HL-60 (cell line): ENCODE data around the gene CLEC2D.

Experiments used
- GABPA ChIP-seq: IDR thresholded peaks from 2 replicates; pipeline ENCODE4 v1.6.1; 2012; ENCODE audit warnings: low read depth
- TF ChIP-seq, protein P1 (sequence below): IDR thresholded peaks from one replicate; pipeline ENCODE4 v1.5.1; 2011; ENCODE audit warnings: low read length, control low read depth, inconsistent platforms; ENCODE audit not compliant: insufficient read depth
- TF ChIP-seq, protein P2 (sequence below): IDR thresholded peaks from 2 replicates; pipeline ENCODE4 v1.6.1; 2012; ENCODE audit warnings: low read depth; ENCODE audit not compliant: insufficient replicate concordance

DNA sequence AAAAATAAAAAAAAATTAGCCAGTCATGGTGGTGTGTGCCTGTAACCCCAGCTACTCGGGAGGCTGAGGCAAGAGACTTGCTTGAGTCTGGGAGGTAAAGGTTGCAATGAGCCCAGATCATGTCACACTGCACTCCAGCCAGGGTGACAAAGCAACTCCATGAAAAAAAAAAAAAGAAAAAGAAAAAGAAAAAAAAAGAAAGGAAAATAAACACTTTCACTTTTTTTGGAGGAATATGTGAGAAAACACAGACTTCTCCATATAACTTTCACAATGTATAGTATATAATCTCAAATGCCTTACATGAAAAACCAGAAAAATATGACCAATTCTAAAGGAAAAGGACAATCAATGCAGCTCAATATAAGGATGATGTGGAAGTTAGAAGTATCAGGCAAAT, 54.5 kb downstream of the CLEC2D start:
- no peak for TF ChIP-seq GABPA
- TF ChIP-seq, protein P1, sequence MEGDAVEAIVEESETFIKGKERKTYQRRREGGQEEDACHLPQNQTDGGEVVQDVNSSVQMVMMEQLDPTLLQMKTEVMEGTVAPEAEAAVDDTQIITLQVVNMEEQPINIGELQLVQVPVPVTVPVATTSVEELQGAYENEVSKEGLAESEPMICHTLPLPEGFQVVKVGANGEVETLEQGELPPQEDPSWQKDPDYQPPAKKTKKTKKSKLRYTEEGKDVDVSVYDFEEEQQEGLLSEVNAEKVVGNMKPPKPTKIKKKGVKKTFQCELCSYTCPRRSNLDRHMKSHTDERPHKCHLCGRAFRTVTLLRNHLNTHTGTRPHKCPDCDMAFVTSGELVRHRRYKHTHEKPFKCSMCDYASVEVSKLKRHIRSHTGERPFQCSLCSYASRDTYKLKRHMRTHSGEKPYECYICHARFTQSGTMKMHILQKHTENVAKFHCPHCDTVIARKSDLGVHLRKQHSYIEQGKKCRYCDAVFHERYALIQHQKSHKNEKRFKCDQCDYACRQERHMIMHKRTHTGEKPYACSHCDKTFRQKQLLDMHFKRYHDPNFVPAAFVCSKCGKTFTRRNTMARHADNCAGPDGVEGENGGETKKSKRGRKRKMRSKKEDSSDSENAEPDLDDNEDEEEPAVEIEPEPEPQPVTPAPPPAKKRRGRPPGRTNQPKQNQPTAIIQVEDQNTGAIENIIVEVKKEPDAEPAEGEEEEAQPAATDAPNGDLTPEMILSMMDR, result no peak
- TF ChIP-seq, protein P2, sequence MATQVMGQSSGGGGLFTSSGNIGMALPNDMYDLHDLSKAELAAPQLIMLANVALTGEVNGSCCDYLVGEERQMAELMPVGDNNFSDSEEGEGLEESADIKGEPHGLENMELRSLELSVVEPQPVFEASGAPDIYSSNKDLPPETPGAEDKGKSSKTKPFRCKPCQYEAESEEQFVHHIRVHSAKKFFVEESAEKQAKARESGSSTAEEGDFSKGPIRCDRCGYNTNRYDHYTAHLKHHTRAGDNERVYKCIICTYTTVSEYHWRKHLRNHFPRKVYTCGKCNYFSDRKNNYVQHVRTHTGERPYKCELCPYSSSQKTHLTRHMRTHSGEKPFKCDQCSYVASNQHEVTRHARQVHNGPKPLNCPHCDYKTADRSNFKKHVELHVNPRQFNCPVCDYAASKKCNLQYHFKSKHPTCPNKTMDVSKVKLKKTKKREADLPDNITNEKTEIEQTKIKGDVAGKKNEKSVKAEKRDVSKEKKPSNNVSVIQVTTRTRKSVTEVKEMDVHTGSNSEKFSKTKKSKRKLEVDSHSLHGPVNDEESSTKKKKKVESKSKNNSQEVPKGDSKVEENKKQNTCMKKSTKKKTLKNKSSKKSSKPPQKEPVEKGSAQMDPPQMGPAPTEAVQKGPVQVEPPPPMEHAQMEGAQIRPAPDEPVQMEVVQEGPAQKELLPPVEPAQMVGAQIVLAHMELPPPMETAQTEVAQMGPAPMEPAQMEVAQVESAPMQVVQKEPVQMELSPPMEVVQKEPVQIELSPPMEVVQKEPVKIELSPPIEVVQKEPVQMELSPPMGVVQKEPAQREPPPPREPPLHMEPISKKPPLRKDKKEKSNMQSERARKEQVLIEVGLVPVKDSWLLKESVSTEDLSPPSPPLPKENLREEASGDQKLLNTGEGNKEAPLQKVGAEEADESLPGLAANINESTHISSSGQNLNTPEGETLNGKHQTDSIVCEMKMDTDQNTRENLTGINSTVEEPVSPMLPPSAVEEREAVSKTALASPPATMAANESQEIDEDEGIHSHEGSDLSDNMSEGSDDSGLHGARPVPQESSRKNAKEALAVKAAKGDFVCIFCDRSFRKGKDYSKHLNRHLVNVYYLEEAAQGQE, result no peak
